ENCODE measurements around the gene RGS11. TPM values are rescaled to one million over a fixed set of nuclear protein-coding genes. Genes with fewer than 3 reads are reported as not detected.
"Not testable (repeated sequence)": the region's sequence is repeated elsewhere in the genome, so short reads cannot be mapped to it uniquely, and the experiment has no call there.

The RGS11 gene
- total RNA-seq, 2 experiments from 2014 or later: not detected

- Histone ChIP-seq H3K9me3 (ENCODE audit: low read length) (no peaks in the 10 kb centered on the region), H3K9me2 (ENCODE audit: insufficient read depth, low read length) (no peaks in the 10 kb centered on the region), H3K4me3 (ENCODE audit: low read depth, low read length, poor library complexity, severe bottlenecking) (no peak overlapping the region), H4K20me1 (ENCODE audit: insufficient read depth, low read length) (no peaks in the 10 kb centered on the region), H3K27ac (ENCODE audit: low read depth, low read length, poor library complexity, severe bottlenecking) (no peak overlapping the region), H3K4me2 (ENCODE audit: low read length) (no peak overlapping the region), H3K36me3 (ENCODE audit: insufficient read depth, low read length) (no peaks in the 10 kb centered on the region), H3K79me2 (ENCODE audit: insufficient read depth, low read depth, low read length) (no peaks in the 10 kb centered on the region), H2AFZ (ENCODE audit: low read length) (no peak overlapping the region), H3K4me1 (ENCODE audit: insufficient read depth, low read length, poor library complexity, severe bottlenecking) (no peaks in the 10 kb centered on the region)
- TF ChIP-seq, protein P1, sequence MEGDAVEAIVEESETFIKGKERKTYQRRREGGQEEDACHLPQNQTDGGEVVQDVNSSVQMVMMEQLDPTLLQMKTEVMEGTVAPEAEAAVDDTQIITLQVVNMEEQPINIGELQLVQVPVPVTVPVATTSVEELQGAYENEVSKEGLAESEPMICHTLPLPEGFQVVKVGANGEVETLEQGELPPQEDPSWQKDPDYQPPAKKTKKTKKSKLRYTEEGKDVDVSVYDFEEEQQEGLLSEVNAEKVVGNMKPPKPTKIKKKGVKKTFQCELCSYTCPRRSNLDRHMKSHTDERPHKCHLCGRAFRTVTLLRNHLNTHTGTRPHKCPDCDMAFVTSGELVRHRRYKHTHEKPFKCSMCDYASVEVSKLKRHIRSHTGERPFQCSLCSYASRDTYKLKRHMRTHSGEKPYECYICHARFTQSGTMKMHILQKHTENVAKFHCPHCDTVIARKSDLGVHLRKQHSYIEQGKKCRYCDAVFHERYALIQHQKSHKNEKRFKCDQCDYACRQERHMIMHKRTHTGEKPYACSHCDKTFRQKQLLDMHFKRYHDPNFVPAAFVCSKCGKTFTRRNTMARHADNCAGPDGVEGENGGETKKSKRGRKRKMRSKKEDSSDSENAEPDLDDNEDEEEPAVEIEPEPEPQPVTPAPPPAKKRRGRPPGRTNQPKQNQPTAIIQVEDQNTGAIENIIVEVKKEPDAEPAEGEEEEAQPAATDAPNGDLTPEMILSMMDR (conservative IDR thresholded peaks at IDR 0.05; ENCODE audit: low read length): no peak
- no peak for TF ChIP-seq EZH2phosphoT487 (IDR thresholded peaks at IDR 0.05; ENCODE audit: borderline replicate concordance, low read depth, low read length)
- ChIA-PET POLR2A (no interaction called here), CTCF (ENCODE audit: unreplicated experiment) (no interaction called here)
- no peak for DNase-seq (ENCODE audit: low spot score)
- intact Hi-C loops (cut with micrococcal nuclease; ENCODE audit: unreplicated experiment): no loop called here
- no TSS peak for BruUV-seq (replicated peaks)
These were observed 6.5 kb downstream of the RGS11 start for GRCh38 chr16:269061-269796.

DNA sequence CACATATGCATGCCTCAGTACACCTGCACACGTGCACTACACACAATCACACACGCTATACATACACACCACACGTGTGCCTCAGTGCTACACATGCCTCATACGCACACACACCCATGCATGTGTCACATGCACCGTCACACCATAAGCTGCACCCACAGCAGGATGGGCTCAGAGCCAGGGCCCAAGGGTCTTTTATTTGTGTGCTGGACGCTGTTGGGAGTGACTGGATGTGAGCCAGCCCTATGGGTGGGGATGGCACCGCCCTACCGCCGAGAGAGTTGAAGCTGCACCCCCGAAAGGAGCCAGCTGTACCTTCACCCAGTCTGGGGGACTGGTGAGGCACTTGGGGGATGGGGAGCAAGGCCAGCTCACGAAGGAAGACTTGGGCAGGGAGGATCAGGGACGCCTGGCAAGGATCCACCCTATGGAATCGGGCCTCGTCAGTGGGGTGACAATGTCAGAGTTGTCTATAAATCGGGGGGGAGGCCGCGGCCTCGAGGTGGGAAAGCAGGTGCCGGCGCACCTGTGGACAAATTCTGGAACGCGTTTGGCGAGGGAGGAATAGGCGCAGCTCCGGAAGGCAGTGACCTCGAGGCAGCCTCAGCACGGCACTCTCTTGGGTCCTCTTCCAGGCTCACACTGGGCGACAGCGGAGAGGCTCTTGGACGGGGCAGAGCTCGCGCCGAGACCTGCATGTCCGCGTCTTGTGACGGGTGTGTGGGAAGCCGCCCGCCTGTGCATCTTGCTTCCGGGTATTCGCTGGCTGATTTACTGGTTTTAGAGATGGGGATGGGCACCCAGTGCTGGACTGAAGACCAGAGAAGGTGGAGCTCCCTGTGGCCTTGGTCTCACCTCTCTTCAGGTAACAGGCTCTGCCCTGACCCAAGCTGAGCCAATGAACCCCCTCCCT lies 7.3 kb downstream of the RGS11 start:
- ChIA-PET CTCF (ENCODE audit: unreplicated experiment) (no interaction called here), POLR2A (no interaction called here)
- intact Hi-C loops (cut with micrococcal nuclease; ENCODE audit: unreplicated experiment): no loop called here

DNA sequence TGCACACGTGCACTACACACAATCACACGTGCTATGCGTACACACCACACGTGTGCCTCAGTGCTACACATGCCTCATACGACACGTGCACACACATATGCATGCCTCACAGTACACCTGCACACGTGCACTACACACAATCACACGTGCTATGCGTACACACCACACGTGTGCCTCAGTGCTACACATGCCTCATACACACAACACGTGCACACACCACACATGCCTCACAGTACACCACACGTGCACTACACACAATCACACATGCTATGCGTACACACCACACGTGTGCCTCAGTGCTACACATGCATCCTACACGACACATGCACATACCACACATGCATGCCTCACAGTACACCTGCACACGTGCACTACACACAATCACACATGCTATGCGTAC lies 8.2 kb downstream of the RGS11 start:
- H2AFZ ChIP-seq (ENCODE audit: low read length); H3K9me3 ChIP-seq (ENCODE audit: low read length); CTCF ChIA-PET (ENCODE audit: unreplicated experiment); H3K4me3 ChIP-seq (ENCODE audit: low read depth, low read length, poor library complexity, severe bottlenecking); BruUV-seq (replicated peaks); H3K9me2 ChIP-seq (ENCODE audit: insufficient read depth, low read length); H3K79me2 ChIP-seq (ENCODE audit: insufficient read depth, low read depth, low read length); H3K36me3 ChIP-seq (ENCODE audit: insufficient read depth, low read length); POLR2A ChIA-PET; intact Hi-C loops (cut with micrococcal nuclease; ENCODE audit: unreplicated experiment); DNase-seq (ENCODE audit: low spot score); H3K4me2 ChIP-seq (ENCODE audit: low read length); H4K20me1 ChIP-seq (ENCODE audit: insufficient read depth, low read length); H3K27ac ChIP-seq (ENCODE audit: low read depth, low read length, poor library complexity, severe bottlenecking); H3K4me1 ChIP-seq (ENCODE audit: insufficient read depth, low read length, poor library complexity, severe bottlenecking): not testable (repeated sequence)

More for the DNA sequence above, 7.3 kb downstream of the RGS11 start:
- no peak for DNase-seq (ENCODE audit: low spot score)
- no peaks in the 10 kb centered on the region for H4K20me1 ChIP-seq (ENCODE audit: insufficient read depth, low read length)
- no peak overlapping the region for H3K27ac ChIP-seq (ENCODE audit: low read depth, low read length, poor library complexity, severe bottlenecking)
- no peaks in the 10 kb centered on the region for H3K4me1 ChIP-seq (ENCODE audit: insufficient read depth, low read length, poor library complexity, severe bottlenecking)
- H3K9me3 ChIP-seq (ENCODE audit: low read length): no peaks in the 10 kb centered on the region
- H3K4me3 ChIP-seq (ENCODE audit: low read depth, low read length, poor library complexity, severe bottlenecking): no peak overlapping the region
- no peak overlapping the region for H3K4me2 ChIP-seq (ENCODE audit: low read length)
- TF ChIP-seq EZH2phosphoT487 (IDR thresholded peaks at IDR 0.05; ENCODE audit: borderline replicate concordance, low read depth, low read length): no peak
- TF ChIP-seq, protein P1 (conservative IDR thresholded peaks at IDR 0.05; ENCODE audit: low read length): no peak
- no peaks in the 10 kb centered on the region for H3K36me3 ChIP-seq (ENCODE audit: insufficient read depth, low read length)
- no peaks in the 10 kb centered on the region for H3K9me2 ChIP-seq (ENCODE audit: insufficient read depth, low read length)
- H3K79me2 ChIP-seq (ENCODE audit: insufficient read depth, low read depth, low read length): no peaks in the 10 kb centered on the region
- BruUV-seq (replicated peaks): no TSS peak
- no peak overlapping the region for H2AFZ ChIP-seq (ENCODE audit: low read length)
